ENCODE data around the gene ESYT2.

- TF ChIP-seq, protein P1, sequence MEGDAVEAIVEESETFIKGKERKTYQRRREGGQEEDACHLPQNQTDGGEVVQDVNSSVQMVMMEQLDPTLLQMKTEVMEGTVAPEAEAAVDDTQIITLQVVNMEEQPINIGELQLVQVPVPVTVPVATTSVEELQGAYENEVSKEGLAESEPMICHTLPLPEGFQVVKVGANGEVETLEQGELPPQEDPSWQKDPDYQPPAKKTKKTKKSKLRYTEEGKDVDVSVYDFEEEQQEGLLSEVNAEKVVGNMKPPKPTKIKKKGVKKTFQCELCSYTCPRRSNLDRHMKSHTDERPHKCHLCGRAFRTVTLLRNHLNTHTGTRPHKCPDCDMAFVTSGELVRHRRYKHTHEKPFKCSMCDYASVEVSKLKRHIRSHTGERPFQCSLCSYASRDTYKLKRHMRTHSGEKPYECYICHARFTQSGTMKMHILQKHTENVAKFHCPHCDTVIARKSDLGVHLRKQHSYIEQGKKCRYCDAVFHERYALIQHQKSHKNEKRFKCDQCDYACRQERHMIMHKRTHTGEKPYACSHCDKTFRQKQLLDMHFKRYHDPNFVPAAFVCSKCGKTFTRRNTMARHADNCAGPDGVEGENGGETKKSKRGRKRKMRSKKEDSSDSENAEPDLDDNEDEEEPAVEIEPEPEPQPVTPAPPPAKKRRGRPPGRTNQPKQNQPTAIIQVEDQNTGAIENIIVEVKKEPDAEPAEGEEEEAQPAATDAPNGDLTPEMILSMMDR (IDR thresholded peaks at IDR 0.05): no peak
- TF ChIP-seq TAF1 (IDR thresholded peaks at IDR 0.05; ENCODE audit: borderline replicate concordance, low read depth, low read length): no peak
- no peak for TF ChIP-seq MAX (IDR thresholded peaks at IDR 0.05; ENCODE audit: low read depth)
- no peak for TF ChIP-seq EP300 (IDR thresholded peaks at IDR 0.05; ENCODE audit: borderline replicate concordance in 1 of 2, low read depth in 1 of 2, low read length in 1 of 2)
- no peak for TF ChIP-seq SMC3 (IDR thresholded peaks at IDR 0.05; ENCODE audit: low read depth, low read length)
- TF ChIP-seq NRF1 (IDR thresholded peaks at IDR 0.05; ENCODE audit: low read depth, low read length): no peak
- TF ChIP-seq, protein P2, sequence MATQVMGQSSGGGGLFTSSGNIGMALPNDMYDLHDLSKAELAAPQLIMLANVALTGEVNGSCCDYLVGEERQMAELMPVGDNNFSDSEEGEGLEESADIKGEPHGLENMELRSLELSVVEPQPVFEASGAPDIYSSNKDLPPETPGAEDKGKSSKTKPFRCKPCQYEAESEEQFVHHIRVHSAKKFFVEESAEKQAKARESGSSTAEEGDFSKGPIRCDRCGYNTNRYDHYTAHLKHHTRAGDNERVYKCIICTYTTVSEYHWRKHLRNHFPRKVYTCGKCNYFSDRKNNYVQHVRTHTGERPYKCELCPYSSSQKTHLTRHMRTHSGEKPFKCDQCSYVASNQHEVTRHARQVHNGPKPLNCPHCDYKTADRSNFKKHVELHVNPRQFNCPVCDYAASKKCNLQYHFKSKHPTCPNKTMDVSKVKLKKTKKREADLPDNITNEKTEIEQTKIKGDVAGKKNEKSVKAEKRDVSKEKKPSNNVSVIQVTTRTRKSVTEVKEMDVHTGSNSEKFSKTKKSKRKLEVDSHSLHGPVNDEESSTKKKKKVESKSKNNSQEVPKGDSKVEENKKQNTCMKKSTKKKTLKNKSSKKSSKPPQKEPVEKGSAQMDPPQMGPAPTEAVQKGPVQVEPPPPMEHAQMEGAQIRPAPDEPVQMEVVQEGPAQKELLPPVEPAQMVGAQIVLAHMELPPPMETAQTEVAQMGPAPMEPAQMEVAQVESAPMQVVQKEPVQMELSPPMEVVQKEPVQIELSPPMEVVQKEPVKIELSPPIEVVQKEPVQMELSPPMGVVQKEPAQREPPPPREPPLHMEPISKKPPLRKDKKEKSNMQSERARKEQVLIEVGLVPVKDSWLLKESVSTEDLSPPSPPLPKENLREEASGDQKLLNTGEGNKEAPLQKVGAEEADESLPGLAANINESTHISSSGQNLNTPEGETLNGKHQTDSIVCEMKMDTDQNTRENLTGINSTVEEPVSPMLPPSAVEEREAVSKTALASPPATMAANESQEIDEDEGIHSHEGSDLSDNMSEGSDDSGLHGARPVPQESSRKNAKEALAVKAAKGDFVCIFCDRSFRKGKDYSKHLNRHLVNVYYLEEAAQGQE (IDR thresholded peaks at IDR 0.05; ENCODE audit: low read depth, low read length): no peak
- TF ChIP-seq EZH2phosphoT487 (IDR thresholded peaks at IDR 0.05; ENCODE audit: borderline replicate concordance, low read depth): no peak
- TF ChIP-seq, protein P3, sequence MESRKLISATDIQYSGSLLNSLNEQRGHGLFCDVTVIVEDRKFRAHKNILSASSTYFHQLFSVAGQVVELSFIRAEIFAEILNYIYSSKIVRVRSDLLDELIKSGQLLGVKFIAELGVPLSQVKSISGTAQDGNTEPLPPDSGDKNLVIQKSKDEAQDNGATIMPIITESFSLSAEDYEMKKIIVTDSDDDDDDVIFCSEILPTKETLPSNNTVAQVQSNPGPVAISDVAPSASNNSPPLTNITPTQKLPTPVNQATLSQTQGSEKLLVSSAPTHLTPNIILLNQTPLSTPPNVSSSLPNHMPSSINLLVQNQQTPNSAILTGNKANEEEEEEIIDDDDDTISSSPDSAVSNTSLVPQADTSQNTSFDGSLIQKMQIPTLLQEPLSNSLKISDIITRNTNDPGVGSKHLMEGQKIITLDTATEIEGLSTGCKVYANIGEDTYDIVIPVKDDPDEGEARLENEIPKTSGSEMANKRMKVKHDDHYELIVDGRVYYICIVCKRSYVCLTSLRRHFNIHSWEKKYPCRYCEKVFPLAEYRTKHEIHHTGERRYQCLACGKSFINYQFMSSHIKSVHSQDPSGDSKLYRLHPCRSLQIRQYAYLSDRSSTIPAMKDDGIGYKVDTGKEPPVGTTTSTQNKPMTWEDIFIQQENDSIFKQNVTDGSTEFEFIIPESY (IDR thresholded peaks at IDR 0.05; ENCODE audit: borderline replicate concordance, low read depth): no peak
- no peak for TF ChIP-seq GABPA (IDR thresholded peaks at IDR 0.05; ENCODE audit: low read depth)
- no peak for TF ChIP-seq MEF2A (IDR thresholded peaks at IDR 0.05; ENCODE audit: borderline replicate concordance, low read depth)
- no peak for TF ChIP-seq TEAD4 (IDR thresholded peaks at IDR 0.05; ENCODE audit: borderline replicate concordance, insufficient read depth)
- no peak for TF ChIP-seq POLR2AphosphoS5 (IDR thresholded peaks at IDR 0.05; ENCODE audit: low read depth, low read length)
- no peak for TF ChIP-seq FOXM1 (IDR thresholded peaks at IDR 0.05; ENCODE audit: low read depth)
Observed at GRCh38 chr7:158767707-158768106, 61.6 kb downstream of the ESYT2 start.

Measured in SK-N-SH (cell line).